DMS114 treated with DMSO at 0.1 percent for 48 hours (cell line): Measurements from ENCODE around the gene NR1H3.

ENCODE experiments used
- DNase-seq: peaks from one replicate; lab custom pipeline; 2025; ENCODE audit not compliant: unreplicated experiment; lab: John Stamatoyannopoulos, UW

The NR1H3 gene

DNA sequence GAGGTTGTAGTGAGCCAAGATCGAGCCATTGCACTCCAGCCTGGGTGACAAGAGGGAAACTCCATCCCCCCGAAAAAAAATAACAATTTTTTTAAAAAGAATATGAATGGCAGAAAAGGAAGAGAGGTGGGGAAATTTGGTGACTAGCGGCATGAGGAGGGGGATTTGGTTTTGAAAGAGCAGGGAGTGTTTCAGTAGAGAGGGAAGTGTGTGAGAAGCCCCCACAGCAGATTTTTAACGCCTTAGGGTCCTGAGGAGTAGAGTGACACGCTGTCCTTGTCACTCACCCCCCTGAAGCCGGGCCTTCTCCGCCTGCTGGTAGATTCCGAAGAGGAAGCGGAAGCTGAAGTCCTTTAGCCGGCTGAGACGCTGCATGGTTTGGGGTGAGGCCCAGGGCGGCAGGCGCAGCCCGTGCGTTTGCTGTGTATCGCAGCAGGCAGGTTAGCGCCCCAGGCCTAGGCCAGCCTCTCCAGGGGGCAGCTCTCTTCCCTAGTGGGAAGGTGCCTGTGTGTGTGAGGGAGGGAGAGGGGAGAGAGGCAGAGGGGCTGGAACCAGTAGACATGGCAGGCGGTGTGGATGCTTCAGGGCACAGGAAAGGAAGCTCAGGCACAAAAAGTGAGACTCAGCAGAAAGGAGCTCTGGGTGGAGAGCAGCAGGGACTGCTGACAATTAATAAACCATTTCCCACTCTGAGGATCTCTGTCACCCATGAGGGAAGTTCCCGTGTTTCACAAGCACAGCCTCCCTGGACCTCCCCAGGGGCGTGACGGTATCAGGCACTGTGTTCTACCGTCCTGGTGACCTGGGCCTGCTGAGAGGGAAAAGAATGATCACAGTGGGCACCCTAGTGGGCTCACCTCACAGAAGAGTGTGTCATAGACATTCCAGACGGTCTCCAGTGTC, 13.1 kb upstream of the NR1H3 start:
- no peak for DNase-seq

- no peak for DNase-seq
Measured at GRCh38 chr11:47245611-47246357, 12.0 kb upstream of the NR1H3 start.

GRCh38 chr11:47247502-47247901, 10.3 kb upstream of the NR1H3 start:
- DNase-seq, result no peak

DNA sequence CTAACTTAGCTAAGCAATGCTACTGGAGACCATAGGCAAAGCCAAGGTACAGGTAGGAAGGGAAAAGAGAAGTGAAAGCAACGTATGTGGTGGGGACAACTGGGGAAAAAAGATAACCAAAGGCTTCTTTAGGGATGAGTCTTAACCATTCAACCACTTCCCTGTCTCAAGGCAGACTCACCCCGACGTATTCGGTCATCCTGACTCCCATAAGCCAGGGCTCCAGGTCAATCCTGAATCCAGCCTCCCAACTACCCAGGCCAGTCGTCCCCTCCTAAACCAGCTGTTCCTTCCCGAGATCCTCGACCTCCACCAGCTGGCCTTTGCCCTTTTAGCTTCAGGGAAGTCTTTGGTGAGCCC, 9.5 kb upstream of the NR1H3 start:
- DNase-seq, result no peak

DNA sequence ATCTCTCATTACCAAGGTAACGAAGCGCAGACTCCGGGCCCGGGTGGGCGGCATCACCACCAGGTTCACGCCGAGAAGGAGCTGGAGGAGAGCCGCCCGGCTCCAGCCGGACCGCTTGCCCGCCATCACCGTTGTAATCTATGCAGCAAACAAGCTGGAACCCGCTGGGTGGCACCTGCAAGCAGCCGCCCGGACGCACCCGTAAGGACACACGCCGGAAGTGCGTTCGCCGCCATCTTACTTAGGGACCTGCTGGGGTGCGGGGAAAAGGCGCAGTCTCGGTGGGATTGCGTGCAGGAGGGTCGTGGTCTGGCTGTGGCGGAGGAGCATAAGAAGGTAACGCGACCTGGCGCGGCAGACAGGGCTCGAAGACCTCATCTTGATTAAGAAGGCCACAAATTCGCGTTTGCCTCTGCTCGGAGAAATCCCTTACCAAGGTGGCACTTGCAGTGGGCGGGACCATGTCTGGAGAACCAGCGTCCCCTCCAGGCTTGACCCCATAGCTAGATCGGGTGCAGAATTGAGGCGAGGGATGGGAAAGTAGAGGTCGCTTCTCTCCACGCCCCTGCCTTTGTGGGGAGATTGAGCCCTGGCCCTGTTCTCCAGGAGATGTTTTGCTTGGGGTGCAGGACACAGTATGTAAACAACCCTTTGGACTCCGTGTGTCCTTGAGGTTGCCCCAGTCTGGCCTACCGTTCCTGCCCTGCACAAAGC, 9.0 kb upstream of the NR1H3 start, which contains the start of gene ACP2:
Gene ACP2 (minus strand): TSS at position 151 of the 714 bp plus-strand sequence. CDS start 25 bp downstream, at position 126.
- DNase-seq, result peak; percentile 85

GRCh38 chr11:47249378-47249715, 8.4 kb upstream of the NR1H3 start:
- no peak for DNase-seq

GRCh38 chr11:47251751-47252150, 6.0 kb upstream of the NR1H3 start:
- no peak for DNase-seq

DNA sequence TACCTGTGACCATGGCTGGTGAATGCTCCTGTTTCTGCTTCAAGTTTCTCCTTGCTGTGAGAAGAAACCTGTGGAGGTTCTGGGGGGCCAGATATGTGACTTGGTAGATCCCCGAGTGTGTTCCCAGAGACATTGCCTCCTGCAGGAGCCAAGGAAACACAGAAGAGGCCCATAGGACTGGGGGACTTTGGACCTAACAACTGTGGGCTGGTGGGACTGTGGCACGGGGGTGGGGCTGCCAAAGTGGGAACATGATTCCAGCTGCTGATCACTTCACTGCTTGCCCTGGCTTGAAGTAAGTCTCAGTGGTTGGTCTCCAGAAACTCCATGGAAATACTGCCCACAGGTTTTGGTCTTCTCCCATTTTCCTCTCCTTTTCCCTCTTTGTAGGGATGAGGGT, 4.1 kb upstream of the NR1H3 start:
- DNase-seq, result no peak

- no peak for DNase-seq
Measured at GRCh38 chr11:47254386-47254785, 3.4 kb upstream of the NR1H3 start.

- no peak for DNase-seq
Measured at GRCh38 chr11:47256374-47256773, 1.4 kb upstream of the NR1H3 start.

GRCh38 chr11:47257177-47257516, 649 bp upstream of the NR1H3 start:
- no peak for DNase-seq

GRCh38 chr11:47258317-47258902, 614 bp downstream of the NR1H3 start:
- DNase-seq, result no peak

DNA sequence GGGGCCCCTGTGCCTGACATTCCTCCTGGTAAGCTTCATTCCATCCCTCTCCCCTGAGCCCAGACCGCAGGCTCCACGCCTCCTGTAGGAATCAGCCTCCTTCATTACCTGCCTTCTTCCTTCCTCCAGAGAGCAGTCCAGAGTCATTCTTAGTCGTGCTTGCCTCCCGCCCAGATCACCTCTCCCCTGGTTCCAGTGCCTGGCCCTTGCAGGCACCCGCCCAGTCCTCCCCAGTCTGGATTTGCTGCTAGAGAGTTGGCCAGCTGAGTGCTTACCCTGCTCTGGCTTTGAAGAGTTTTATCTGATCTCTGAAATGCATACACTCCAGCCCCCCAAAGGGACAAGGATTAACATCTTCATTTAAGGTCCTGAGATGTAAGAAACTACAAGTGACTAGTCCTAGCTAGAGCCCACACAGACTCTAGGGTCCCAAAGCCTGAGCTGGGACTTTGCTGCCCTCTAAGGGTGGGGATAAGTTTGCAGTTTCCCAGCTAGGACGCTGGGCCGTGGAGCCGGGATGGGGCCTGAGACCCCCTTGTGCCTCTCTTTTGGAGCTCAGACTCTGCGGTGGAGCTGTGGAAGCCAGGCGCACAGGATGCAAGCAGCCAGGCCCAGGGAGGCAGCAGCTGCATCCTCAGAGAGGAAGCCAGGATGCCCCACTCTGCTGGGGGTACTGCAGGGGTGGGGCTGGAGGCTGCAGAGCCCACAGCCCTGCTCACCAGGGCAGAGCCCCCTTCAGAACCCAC, 1.6 kb downstream of the NR1H3 start:
- peak; percentile 10 for DNase-seq

DNA sequence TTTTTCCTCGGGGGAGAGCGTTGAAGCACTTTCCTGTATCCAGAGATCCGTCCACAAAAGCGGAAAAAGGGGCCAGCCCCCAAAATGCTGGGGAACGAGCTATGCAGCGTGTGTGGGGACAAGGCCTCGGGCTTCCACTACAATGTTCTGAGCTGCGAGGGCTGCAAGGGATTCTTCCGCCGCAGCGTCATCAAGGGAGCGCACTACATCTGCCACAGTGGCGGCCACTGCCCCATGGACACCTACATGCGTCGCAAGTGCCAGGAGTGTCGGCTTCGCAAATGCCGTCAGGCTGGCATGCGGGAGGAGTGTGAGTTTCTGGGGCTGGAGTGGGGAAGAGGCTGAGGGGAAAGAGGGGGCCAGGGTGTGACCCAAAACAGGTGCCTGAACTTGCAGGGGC, 2.6 kb downstream of the NR1H3 start:
- no peak for DNase-seq

DNA sequence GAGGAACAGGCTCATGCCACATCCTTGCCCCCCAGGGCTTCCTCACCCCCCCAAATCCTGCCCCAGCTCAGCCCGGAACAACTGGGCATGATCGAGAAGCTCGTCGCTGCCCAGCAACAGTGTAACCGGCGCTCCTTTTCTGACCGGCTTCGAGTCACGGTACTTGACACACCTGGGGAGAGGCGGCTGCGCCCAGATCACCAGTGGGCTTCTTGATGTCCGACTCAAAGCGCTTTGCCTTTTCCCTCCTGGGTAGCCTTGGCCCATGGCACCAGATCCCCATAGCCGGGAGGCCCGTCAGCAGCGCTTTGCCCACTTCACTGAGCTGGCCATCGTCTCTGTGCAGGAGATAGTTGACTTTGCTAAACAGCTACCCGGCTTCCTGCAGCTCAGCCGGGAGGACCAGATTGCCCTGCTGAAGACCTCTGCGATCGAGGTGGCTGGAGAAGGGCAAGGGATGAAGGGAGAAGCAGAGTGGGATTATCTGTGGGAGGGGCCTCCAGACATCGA, 3.5 kb downstream of the NR1H3 start:
- no peak for DNase-seq

DNA sequence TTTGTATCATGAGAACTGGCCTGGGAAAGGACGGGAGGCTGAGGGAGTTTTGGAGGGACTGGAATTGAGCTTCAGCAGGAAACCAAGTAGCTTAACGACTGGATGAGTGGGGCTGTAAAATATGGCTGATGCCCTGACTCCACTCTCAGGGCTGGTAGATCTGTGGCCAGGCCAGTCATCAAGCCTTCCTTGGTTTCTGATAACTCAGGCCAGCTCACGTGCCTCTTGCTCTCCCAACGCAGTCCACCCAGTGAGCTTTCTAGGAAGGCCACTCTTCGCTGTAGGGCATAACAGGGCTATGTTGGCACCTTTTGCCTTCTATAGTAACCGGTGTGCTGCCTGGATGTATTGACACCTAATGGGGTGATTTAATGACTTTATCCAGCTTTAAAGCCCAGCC, 6.3 kb downstream of the NR1H3 start:
- DNase-seq, result no peak

- DNase-seq, result no peak
Measured at GRCh38 chr11:47264521-47264920, 6.7 kb downstream of the NR1H3 start.

DNA sequence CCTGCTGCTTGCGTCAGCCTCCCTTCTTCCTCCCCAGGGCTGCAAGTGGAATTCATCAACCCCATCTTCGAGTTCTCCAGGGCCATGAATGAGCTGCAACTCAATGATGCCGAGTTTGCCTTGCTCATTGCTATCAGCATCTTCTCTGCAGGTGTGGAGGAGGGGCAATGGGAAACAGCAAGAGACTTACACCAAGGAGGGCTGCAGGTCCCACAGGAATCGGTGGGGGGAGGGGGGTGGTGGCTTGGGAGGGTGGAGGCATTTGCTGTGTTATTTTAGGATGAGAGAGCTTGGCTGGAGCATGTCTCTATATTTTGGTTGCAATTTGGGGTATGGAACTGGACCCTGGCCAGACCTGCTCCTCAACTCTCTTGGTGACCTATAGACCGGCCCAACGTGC, 10.1 kb downstream of the NR1H3 start:
- no peak for DNase-seq

- no peak for DNase-seq
Measured at GRCh38 chr11:47268448-47269001, 10.7 kb downstream of the NR1H3 start.
